ENCODE results near the gene MAPK10. TPM values are rescaled to one million over a fixed set of nuclear protein-coding genes. Genes with fewer than 3 reads are reported as not detected.
A peak's percentile ranks its signal among the peaks of the same experiment; 100 is the strongest.

MAPK10 gene
- total and polyA plus RNA-seq, 5 donors from 2014 or later, result 0.72 TPM; not detected in 4

DNA sequence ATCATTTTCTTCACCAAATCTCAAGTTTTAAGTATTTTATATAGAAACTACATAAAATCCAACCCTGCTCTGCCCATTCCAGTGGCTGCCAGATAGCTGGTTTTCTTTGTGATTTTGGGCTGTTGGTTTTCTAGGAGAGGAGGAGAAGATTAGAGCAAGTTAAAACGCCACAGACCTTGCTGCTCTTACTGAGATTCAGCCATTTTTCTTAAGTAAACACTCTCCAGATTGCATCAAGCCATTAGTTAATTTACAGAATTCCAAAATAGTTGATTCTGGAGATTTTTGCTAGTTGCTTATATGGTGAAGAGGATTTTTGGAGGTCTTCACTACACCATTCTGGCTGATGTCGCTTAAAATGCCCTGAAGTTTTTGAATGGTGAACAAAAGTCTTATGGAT lies 366.2 kb downstream of the MAPK10 start:
- H3K27me3 ChIP-seq (ENCODE audit: control insufficient read depth, insufficient read depth, low read length), result no peaks in the 10 kb centered on the region
- H3K4me3 ChIP-seq (ENCODE audit: low read depth, low read length), result no peak overlapping the region
- no peak for DNase-seq
- ATAC-seq (ENCODE audit: low read depth in 2 of 2), result no peak
- no peak overlapping the region for H3K4me3 Mint-ChIP-seq
- H3K36me3 ChIP-seq (ENCODE audit: control insufficient read depth, insufficient read depth, low read length), result no peaks in the 10 kb centered on the region
- no peaks in the 10 kb centered on the region for H3K9me3 ChIP-seq (ENCODE audit: control insufficient read depth in 2 of 2, low read length in 2 of 2)
- H3K9me3 Mint-ChIP-seq, result peaks cover 0 to 4% (median 0%) of the 10 kb centered on the region in 7 donors
- no peaks in the 10 kb centered on the region for H3K4me1 Mint-ChIP-seq
- H3K36me3 Mint-ChIP-seq, result no peaks in the 10 kb centered on the region
- H3K27ac Mint-ChIP-seq, result no peak overlapping the region
- H3K27me3 Mint-ChIP-seq, result no peaks in the 10 kb centered on the region
- no peak overlapping the region for H3K27ac ChIP-seq (ENCODE audit: insufficient read depth, low read length, poor library complexity, severe bottlenecking)
- H3K4me1 ChIP-seq (ENCODE audit: control insufficient read depth, insufficient read depth, low read length, poor library complexity, severe bottlenecking), result no peaks in the 10 kb centered on the region

DNA sequence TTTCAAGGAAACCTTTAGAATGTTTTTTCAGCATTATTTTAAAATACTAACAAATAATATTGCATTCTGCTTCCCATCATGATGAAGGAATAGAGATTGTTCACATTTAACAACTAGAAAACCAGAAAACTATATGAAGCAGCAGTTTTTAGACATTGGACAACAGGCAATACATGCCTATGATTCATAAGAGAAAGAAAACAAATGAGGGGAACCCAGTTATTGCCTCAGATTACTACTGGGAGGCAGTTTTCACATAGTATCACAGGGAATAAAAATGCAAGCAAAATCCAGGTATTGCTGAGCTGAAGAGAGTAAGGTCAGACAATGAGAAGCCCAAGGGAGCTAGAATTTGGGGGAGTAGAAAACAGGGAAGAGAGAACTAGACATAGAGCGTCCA lies 373.6 kb downstream of the MAPK10 start:
- Mint-ChIP-seq H3K27ac (no peak overlapping the region), H3K4me1 (no peaks in the 10 kb centered on the region), H3K27me3 (no peaks in the 10 kb centered on the region), H3K36me3 (no peaks in the 10 kb centered on the region), H3K4me3 (no peak overlapping the region), H3K9me3 (peaks cover 0 to 6% (median 0%) of the 10 kb centered on the region in 7 donors)
- Histone ChIP-seq H3K4me1 (ENCODE audit: control insufficient read depth, insufficient read depth, low read length, poor library complexity, severe bottlenecking) (no peaks in the 10 kb centered on the region), H3K27me3 (ENCODE audit: control insufficient read depth, insufficient read depth, low read length) (no peaks in the 10 kb centered on the region), H3K27ac (ENCODE audit: insufficient read depth, low read length, poor library complexity, severe bottlenecking) (no peak overlapping the region), H3K4me3 (ENCODE audit: low read depth, low read length) (no peak overlapping the region), H3K36me3 (ENCODE audit: control insufficient read depth, insufficient read depth, low read length) (no peaks in the 10 kb centered on the region), H3K9me3 (ENCODE audit: control insufficient read depth in 2 of 2, low read length in 2 of 2) (no peaks in the 10 kb centered on the region)
- no peak for DNase-seq
- no peak for ATAC-seq (ENCODE audit: low read depth in 2 of 2)

DNA sequence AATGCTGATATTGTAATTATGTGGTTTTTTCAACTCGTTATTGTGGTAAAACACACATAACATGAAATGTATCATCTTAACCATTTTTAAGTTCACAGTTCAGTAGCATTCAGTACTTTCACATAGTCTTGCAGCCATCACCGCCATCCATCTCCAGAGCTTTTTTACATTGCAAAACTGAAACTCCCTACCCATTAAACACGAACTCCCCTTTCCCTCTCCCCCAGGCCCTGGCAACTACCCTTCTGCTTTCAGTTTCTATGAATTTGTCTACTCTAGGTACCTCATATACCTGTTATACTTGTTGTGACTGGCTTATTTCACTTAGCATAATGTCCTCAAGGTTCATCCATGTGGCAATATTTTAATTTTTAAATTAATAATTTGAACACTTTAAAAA lies 380.6 kb downstream of the MAPK10 start:
- H3K27me3 ChIP-seq (ENCODE audit: control insufficient read depth, insufficient read depth, low read length), result no peaks in the 10 kb centered on the region
- Mint-ChIP-seq H3K9me3 (peaks cover 0 to 6% (median 0%) of the 10 kb centered on the region in 7 donors), H3K4me3 (no peak overlapping the region), H3K4me1 (no peaks in the 10 kb centered on the region), H3K27me3 (no peaks in the 10 kb centered on the region), H3K27ac (no peak overlapping the region), H3K36me3 (no peaks in the 10 kb centered on the region)
- no peak overlapping the region for H3K4me3 ChIP-seq (ENCODE audit: low read depth, low read length)
- DNase-seq, result no peak
- H3K4me1 ChIP-seq (ENCODE audit: control insufficient read depth, insufficient read depth, low read length, poor library complexity, severe bottlenecking), result no peaks in the 10 kb centered on the region
- ATAC-seq (ENCODE audit: low read depth in 2 of 2), result no peak
- no peaks in the 10 kb centered on the region for H3K9me3 ChIP-seq (ENCODE audit: control insufficient read depth in 2 of 2, low read length in 2 of 2)
- no peak overlapping the region for H3K27ac ChIP-seq (ENCODE audit: insufficient read depth, low read length, poor library complexity, severe bottlenecking)
- H3K36me3 ChIP-seq (ENCODE audit: control insufficient read depth, insufficient read depth, low read length), result no peaks in the 10 kb centered on the region

DNA sequence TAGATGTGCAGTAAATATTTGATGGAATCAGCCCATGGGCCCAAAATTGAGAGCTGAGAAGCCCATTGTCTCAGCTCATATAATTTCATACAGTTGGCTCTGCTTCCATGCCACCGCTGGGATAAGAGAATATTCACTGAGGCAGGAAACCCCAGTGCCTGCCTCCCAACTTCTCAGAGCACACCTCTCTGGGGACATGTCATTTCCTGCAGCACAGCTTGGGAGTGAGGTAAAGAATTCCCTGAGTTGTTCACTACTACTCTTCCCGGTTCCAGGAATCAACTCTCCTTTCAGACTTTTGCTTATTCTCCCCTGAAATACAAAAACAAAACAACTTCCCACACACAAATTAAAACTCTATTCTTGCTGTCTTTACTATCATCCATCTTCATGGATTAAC lies 389.3 kb downstream of the MAPK10 start:
- H3K27me3 ChIP-seq (ENCODE audit: control insufficient read depth, insufficient read depth, low read length), result no peaks in the 10 kb centered on the region
- Mint-ChIP-seq H3K9me3 (peaks cover 0 to 1% (median 0%) of the 10 kb centered on the region in 7 donors), H3K27ac (no peak overlapping the region), H3K36me3 (no peaks in the 10 kb centered on the region), H3K4me3 (no peak overlapping the region), H3K4me1 (no peaks in the 10 kb centered on the region), H3K27me3 (no peaks in the 10 kb centered on the region)
- H3K4me1 ChIP-seq (ENCODE audit: control insufficient read depth, insufficient read depth, low read length, poor library complexity, severe bottlenecking), result no peaks in the 10 kb centered on the region
- no peak overlapping the region for H3K27ac ChIP-seq (ENCODE audit: insufficient read depth, low read length, poor library complexity, severe bottlenecking)
- no peak overlapping the region for H3K4me3 ChIP-seq (ENCODE audit: low read depth, low read length)
- no peak for ATAC-seq (ENCODE audit: low read depth in 2 of 2)
- DNase-seq, result no peak
- no peaks in the 10 kb centered on the region for H3K36me3 ChIP-seq (ENCODE audit: control insufficient read depth, insufficient read depth, low read length)
- no peaks in the 10 kb centered on the region for H3K9me3 ChIP-seq (ENCODE audit: control insufficient read depth in 2 of 2, low read length in 2 of 2)

DNA sequence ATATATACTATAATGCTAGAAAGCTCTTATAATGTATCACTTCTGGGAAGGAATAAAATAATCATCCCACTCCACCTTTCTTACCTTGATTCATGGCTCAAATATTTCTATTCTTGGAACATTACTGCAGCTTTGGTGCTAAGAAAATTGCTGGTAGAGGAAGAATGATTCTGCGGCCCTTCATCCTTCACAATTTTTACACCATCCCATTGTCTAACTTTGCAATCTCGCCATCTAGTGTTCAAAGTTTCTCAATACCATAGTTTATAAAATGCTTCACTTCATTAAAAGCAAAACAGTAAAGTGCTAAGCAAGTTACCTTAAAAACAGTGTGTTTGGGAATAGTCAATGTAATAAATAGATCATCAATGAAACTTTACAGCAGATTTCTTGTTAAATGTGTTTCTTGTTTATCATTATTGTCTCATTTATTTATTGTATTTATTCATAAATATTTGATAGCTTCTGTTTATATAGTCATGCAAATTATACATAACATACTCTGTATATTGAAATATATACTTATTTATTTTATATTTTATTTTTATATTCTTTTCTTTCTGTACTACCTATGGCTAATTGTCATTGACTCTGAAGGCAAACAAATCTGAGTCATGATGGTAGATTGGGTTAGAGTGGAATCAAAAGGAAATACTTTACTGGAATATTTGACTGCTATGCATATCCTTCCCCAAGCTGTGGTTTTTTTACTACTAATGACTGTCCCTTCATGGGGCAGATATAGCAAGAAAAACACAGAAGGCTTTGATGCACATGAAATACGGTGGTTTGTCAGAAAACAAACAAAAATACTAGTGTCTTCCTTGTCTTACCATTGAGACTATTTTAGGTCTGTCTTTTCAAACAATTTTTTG lies 390.7 kb downstream of the MAPK10 start:
- no peaks in the 10 kb centered on the region for H3K27me3 Mint-ChIP-seq

DNA sequence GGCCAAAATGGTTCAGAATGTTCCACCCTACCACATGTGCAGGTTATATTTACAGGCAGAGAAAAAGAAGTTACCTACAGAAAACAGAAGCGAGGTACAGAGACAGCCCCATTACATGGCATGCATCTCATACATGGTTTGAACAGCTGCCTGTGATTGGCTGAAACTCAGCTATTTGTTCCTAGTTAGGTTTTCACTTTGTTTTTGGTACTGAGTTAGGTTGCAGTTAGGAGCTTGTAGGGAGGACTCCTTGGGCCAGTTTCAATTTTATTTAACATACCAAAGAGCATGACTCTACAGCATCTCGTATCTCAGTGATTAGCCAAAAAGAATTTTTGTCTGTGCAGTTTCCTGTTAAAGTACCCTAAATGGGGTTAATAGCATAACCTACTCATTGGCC lies 392.0 kb downstream of the MAPK10 start:
- Mint-ChIP-seq H3K9me3 (peaks cover 0 to 4% (median 0%) of the 10 kb centered on the region in 7 donors), H3K27me3 (no peaks in the 10 kb centered on the region), H3K36me3 (no peaks in the 10 kb centered on the region), H3K4me3 (no peak overlapping the region), H3K4me1 (no peaks in the 10 kb centered on the region), H3K27ac (no peak overlapping the region)
- H3K4me1 ChIP-seq (ENCODE audit: control insufficient read depth, insufficient read depth, low read length, poor library complexity, severe bottlenecking), result no peaks in the 10 kb centered on the region
- H3K27ac ChIP-seq (ENCODE audit: insufficient read depth, low read length, poor library complexity, severe bottlenecking), result no peak overlapping the region
- no peak for ATAC-seq (ENCODE audit: low read depth in 2 of 2)
- no peaks in the 10 kb centered on the region for H3K27me3 ChIP-seq (ENCODE audit: control insufficient read depth, insufficient read depth, low read length)
- no peak for DNase-seq
- no peaks in the 10 kb centered on the region for H3K9me3 ChIP-seq (ENCODE audit: control insufficient read depth in 2 of 2, low read length in 2 of 2)
- H3K36me3 ChIP-seq (ENCODE audit: control insufficient read depth, insufficient read depth, low read length), result no peaks in the 10 kb centered on the region
- H3K4me3 ChIP-seq (ENCODE audit: low read depth, low read length), result no peak overlapping the region

More for the DNA sequence above, 390.7 kb downstream of the MAPK10 start:
- Histone ChIP-seq H3K4me1 (ENCODE audit: control insufficient read depth, insufficient read depth, low read length, poor library complexity, severe bottlenecking) (no peaks in the 10 kb centered on the region), H3K27me3 (ENCODE audit: control insufficient read depth, insufficient read depth, low read length) (no peaks in the 10 kb centered on the region), H3K9me3 (ENCODE audit: control insufficient read depth in 2 of 2, low read length in 2 of 2) (no peaks in the 10 kb centered on the region), H3K27ac (ENCODE audit: insufficient read depth, low read length, poor library complexity, severe bottlenecking) (no peak overlapping the region), H3K36me3 (ENCODE audit: control insufficient read depth, insufficient read depth, low read length) (no peaks in the 10 kb centered on the region), H3K4me3 (ENCODE audit: low read depth, low read length) (no peak overlapping the region)
- Mint-ChIP-seq H3K9me3 (peaks cover 0 to 4% (median 0%) of the 10 kb centered on the region in 7 donors), H3K27ac (no peak overlapping the region), H3K4me3 (no peak overlapping the region), H3K36me3 (no peaks in the 10 kb centered on the region), H3K4me1 (no peaks in the 10 kb centered on the region)
- peak in 1 of 3 donors; percentile 1 for DNase-seq
- no peak for ATAC-seq (ENCODE audit: low read depth in 2 of 2)

DNA sequence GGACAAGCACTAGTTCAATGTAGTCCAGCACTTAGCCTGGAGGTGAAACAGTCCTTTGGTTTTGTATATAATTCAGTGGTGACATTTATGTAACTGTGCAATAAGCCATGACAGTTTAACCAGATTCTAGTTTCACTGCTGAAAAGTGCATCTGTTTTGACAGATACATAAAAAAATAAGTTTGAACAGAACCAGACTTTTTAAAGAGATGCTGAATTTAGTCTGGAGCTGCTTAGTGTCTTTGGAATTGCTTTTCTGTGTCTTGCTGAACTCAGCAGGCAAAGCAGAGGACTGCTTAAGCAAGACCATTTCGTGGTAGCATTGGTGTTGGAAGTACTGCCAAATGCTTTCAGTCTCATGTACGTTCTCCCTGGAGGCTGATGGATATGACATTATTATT lies 393.5 kb downstream of the MAPK10 start:
- no peaks in the 10 kb centered on the region for H3K36me3 ChIP-seq (ENCODE audit: control insufficient read depth, insufficient read depth, low read length)
- no peak overlapping the region for H3K4me3 ChIP-seq (ENCODE audit: low read depth, low read length)
- H3K9me3 ChIP-seq (ENCODE audit: control insufficient read depth in 2 of 2, low read length in 2 of 2), result no peaks in the 10 kb centered on the region
- no peak overlapping the region for H3K27ac ChIP-seq (ENCODE audit: insufficient read depth, low read length, poor library complexity, severe bottlenecking)
- H3K27me3 ChIP-seq (ENCODE audit: control insufficient read depth, insufficient read depth, low read length), result no peaks in the 10 kb centered on the region
- Mint-ChIP-seq H3K9me3 (peaks cover 0 to 4% (median 0%) of the 10 kb centered on the region in 7 donors), H3K27me3 (no peaks in the 10 kb centered on the region), H3K27ac (no peak overlapping the region), H3K4me1 (no peaks in the 10 kb centered on the region), H3K4me3 (no peak overlapping the region), H3K36me3 (no peaks in the 10 kb centered on the region)
- ATAC-seq (ENCODE audit: low read depth in 2 of 2) (no peak), DNase-seq (no peak)
- H3K4me1 ChIP-seq (ENCODE audit: control insufficient read depth, insufficient read depth, low read length, poor library complexity, severe bottlenecking), result no peaks in the 10 kb centered on the region

DNA sequence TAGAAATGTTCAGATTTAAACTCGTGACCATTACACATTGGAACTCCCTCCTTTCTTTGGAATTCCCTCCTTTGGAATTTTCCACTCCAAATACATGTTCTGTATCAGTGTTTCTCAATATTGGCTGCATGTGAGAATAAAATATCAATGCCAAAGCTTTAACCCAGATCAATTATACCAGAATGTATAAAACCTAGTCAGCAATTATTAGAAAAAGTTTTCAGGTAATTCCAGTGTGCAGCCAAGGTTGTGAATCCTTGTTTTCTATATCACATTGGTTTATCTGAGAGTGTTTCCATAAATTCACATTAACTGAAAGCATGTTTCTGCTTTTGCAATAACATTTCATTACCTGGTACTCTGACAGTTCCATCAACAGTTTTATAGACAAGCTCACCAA lies 394.3 kb downstream of the MAPK10 start:
- Histone ChIP-seq H3K27ac (ENCODE audit: insufficient read depth, low read length, poor library complexity, severe bottlenecking) (no peak overlapping the region), H3K4me1 (ENCODE audit: control insufficient read depth, insufficient read depth, low read length, poor library complexity, severe bottlenecking) (no peaks in the 10 kb centered on the region), H3K27me3 (ENCODE audit: control insufficient read depth, insufficient read depth, low read length) (no peaks in the 10 kb centered on the region), H3K36me3 (ENCODE audit: control insufficient read depth, insufficient read depth, low read length) (no peaks in the 10 kb centered on the region), H3K9me3 (ENCODE audit: control insufficient read depth in 2 of 2, low read length in 2 of 2) (no peaks in the 10 kb centered on the region), H3K4me3 (ENCODE audit: low read depth, low read length) (no peak overlapping the region)
- no peaks in the 10 kb centered on the region for H3K36me3 Mint-ChIP-seq
- no peak overlapping the region for H3K27ac Mint-ChIP-seq
- no peak for ATAC-seq (ENCODE audit: low read depth in 2 of 2)
- H3K4me1 Mint-ChIP-seq, result no peaks in the 10 kb centered on the region
- peaks cover 0 to 8% (median 0%) of the 10 kb centered on the region in 7 donors for H3K9me3 Mint-ChIP-seq
- H3K4me3 Mint-ChIP-seq, result no peak overlapping the region
- DNase-seq, result no peak
- H3K27me3 Mint-ChIP-seq, result no peaks in the 10 kb centered on the region
